ENCODE measurements around the gene CCDC198. TPM values are rescaled to one million over a fixed set of nuclear protein-coding genes. Genes with fewer than 3 reads are reported as not detected.

The CCDC198 gene
- total RNA-seq, 1 experiment from 2014 or later = not detected

GRCh38 chr14:57519043-57519442 lies 25.4 kb upstream of the CCDC198 start:
- ChIA-PET POLR2A (no interaction called here), CTCF (no interaction called here)
- TF ChIP-seq REST (IDR thresholded peaks at IDR 0.05; ENCODE audit: insufficient read depth in 1 of 2, low read depth in 2 of 2, low read length in 1 of 2) (no peak), SIN3A (IDR thresholded peaks at IDR 0.05; ENCODE audit: borderline replicate concordance, insufficient read depth, low read depth, low read length) (no peak), POLR2AphosphoS5 (IDR thresholded peaks at IDR 0.05; ENCODE audit: low read depth, low read length) (no peak), TCF7L2 (IDR thresholded peaks at IDR 0.05; ENCODE audit: low read depth, low read length) (no peak)
- TF ChIP-seq, protein P1, sequence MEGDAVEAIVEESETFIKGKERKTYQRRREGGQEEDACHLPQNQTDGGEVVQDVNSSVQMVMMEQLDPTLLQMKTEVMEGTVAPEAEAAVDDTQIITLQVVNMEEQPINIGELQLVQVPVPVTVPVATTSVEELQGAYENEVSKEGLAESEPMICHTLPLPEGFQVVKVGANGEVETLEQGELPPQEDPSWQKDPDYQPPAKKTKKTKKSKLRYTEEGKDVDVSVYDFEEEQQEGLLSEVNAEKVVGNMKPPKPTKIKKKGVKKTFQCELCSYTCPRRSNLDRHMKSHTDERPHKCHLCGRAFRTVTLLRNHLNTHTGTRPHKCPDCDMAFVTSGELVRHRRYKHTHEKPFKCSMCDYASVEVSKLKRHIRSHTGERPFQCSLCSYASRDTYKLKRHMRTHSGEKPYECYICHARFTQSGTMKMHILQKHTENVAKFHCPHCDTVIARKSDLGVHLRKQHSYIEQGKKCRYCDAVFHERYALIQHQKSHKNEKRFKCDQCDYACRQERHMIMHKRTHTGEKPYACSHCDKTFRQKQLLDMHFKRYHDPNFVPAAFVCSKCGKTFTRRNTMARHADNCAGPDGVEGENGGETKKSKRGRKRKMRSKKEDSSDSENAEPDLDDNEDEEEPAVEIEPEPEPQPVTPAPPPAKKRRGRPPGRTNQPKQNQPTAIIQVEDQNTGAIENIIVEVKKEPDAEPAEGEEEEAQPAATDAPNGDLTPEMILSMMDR (IDR thresholded peaks at IDR 0.05) = no peak
- no TSS peak for BruUV-seq (replicated peaks)
- no peaks in the 10 kb centered on the region for H3K27me3 ChIP-seq (ENCODE audit: control insufficient read depth, insufficient read depth, low read length)
- in situ Hi-C loops (cut with HindIII; ENCODE audit: low pct_unique_long_range_greater_than_20kb, low sequenced_read_pairs) (no loop called here), intact Hi-C loops (cut with micrococcal nuclease; ENCODE audit: unreplicated experiment) (no loop called here)
- no peak overlapping the region for H3K4me3 ChIP-seq (ENCODE audit: low read depth in 2 of 2, low read length in 2 of 2)
- ATAC-seq (no peak), DNase-seq (ENCODE audit: low read depth, low spot score) (no peak)
- H3K36me3 ChIP-seq (ENCODE audit: control insufficient read depth, insufficient read depth, low read length) = no peaks in the 10 kb centered on the region
- no peaks in the 10 kb centered on the region for H3K9me3 ChIP-seq (ENCODE audit: control insufficient read depth, insufficient read depth, low read depth, low read length)
- no peaks in the 10 kb centered on the region for H3K4me1 ChIP-seq (ENCODE audit: control insufficient read depth, insufficient read depth, low read length)
- no peak overlapping the region for H3K27ac ChIP-seq (ENCODE audit: low read length)

- intact Hi-C loops (cut with micrococcal nuclease; ENCODE audit: unreplicated experiment) (no loop called here), in situ Hi-C loops (cut with HindIII; ENCODE audit: low pct_unique_long_range_greater_than_20kb, low sequenced_read_pairs) (no loop called here)
- TF ChIP-seq REST (IDR thresholded peaks at IDR 0.05; ENCODE audit: insufficient read depth in 1 of 2, low read depth in 2 of 2, low read length in 1 of 2) = no peak
- TF ChIP-seq, protein P1 (IDR thresholded peaks at IDR 0.05) = no peak
- no peak for TF ChIP-seq POLR2AphosphoS5 (IDR thresholded peaks at IDR 0.05; ENCODE audit: low read depth, low read length)
- TF ChIP-seq TCF7L2 (IDR thresholded peaks at IDR 0.05; ENCODE audit: low read depth, low read length) = no peak
- no peak for TF ChIP-seq SIN3A (IDR thresholded peaks at IDR 0.05; ENCODE audit: borderline replicate concordance, insufficient read depth, low read depth, low read length)
- Histone ChIP-seq H3K36me3 (ENCODE audit: control insufficient read depth, insufficient read depth, low read length) (no peaks in the 10 kb centered on the region), H3K27ac (ENCODE audit: low read length) (no peak overlapping the region), H3K4me1 (ENCODE audit: control insufficient read depth, insufficient read depth, low read length) (no peaks in the 10 kb centered on the region), H3K9me3 (ENCODE audit: control insufficient read depth, insufficient read depth, low read depth, low read length) (no peaks in the 10 kb centered on the region), H3K27me3 (ENCODE audit: control insufficient read depth, insufficient read depth, low read length) (no peaks in the 10 kb centered on the region; the same call in 1 of the 2 replicates), H3K4me3 (ENCODE audit: low read depth in 2 of 2, low read length in 2 of 2) (no peak overlapping the region)
- BruUV-seq (replicated peaks) = no TSS peak
- CTCF ChIA-PET = no interaction called here
- DNase-seq (ENCODE audit: low read depth, low spot score) (no peak), ATAC-seq (no peak)
- POLR2A ChIA-PET = no interaction called here
These were observed 18.6 kb upstream of the CCDC198 start for GRCh38 chr14:57512220-57512619.

Data from Panc1 (cell line).